GM21390 (cell line): ENCODE data around the gene SBF2.
"Not testable (repeated sequence)": the region's sequence is repeated elsewhere in the genome, so short reads cannot be mapped to it uniquely, and the experiment has no call there.

ENCODE experiments used
- ATAC-seq: cut with Tn5 transposase; IDR thresholded peaks from one replicate; pipeline ENCODE4 v1.9.1; 2021; ENCODE audit not compliant: unreplicated experiment

SBF2 gene

GRCh38 chr11:9905960-9906791 lies 387.8 kb downstream of the SBF2 start:
- no peak for ATAC-seq

GRCh38 chr11:9905501-9905951 lies 388.5 kb downstream of the SBF2 start:
- ATAC-seq = no peak

- no peak for ATAC-seq
Observed at GRCh38 chr11:9903579-9903978, 390.4 kb downstream of the SBF2 start.

GRCh38 chr11:9901943-9902342 lies 392.1 kb downstream of the SBF2 start:
- ATAC-seq = no peak

GRCh38 chr11:9900253-9900652 lies 393.8 kb downstream of the SBF2 start:
- not testable (repeated sequence) for ATAC-seq

- ATAC-seq = no peak
Observed at GRCh38 chr11:9899676-9900075, 394.3 kb downstream of the SBF2 start.

- no peak for ATAC-seq
Observed at GRCh38 chr11:9896902-9897301, 397.1 kb downstream of the SBF2 start.

GRCh38 chr11:9895006-9895405 lies 399.0 kb downstream of the SBF2 start:
- no peak for ATAC-seq

- ATAC-seq = no peak
Observed at GRCh38 chr11:9893474-9893873, 400.5 kb downstream of the SBF2 start.

- ATAC-seq = no peak
Observed at GRCh38 chr11:9888938-9889337, 405.1 kb downstream of the SBF2 start.

GRCh38 chr11:9887472-9887871 lies 406.5 kb downstream of the SBF2 start:
- no peak for ATAC-seq

- no peak for ATAC-seq
Observed at GRCh38 chr11:9886595-9886994, 407.4 kb downstream of the SBF2 start.

GRCh38 chr11:9884601-9885000 lies 409.4 kb downstream of the SBF2 start:
- no peak for ATAC-seq

- no peak for ATAC-seq
Observed at GRCh38 chr11:9880657-9881056, 413.4 kb downstream of the SBF2 start.

- ATAC-seq = no peak
Observed at GRCh38 chr11:9878936-9879335, 415.1 kb downstream of the SBF2 start.

- no peak for ATAC-seq
Observed at GRCh38 chr11:9876331-9876730, 417.7 kb downstream of the SBF2 start.

- no peak for ATAC-seq
Observed at GRCh38 chr11:9875862-9876261, 418.2 kb downstream of the SBF2 start.

- ATAC-seq = no peak
Observed at GRCh38 chr11:9875399-9875798, 418.6 kb downstream of the SBF2 start.

GRCh38 chr11:9874466-9874865 lies 419.6 kb downstream of the SBF2 start:
- no peak for ATAC-seq

- no peak for ATAC-seq
Observed at GRCh38 chr11:9868641-9869040, 425.4 kb downstream of the SBF2 start.

- no peak for ATAC-seq
Observed at GRCh38 chr11:9862981-9863380, 431.0 kb downstream of the SBF2 start.

GRCh38 chr11:9861860-9862725 lies 431.9 kb downstream of the SBF2 start:
- peak; percentile 98 for ATAC-seq
